Stimulated activated naive B cell treated with anti-CD40 and anti-IgM and Interleukin-4, amounts not matched to agents 10 μg/mL and 1 μg/mL and 100 μg/mL, for 72 hours (primary cell): ENCODE data around the gene SHPK.

Experiments used
- ATAC-seq, 2 donors: fragments of 150-1000 bp; cut with Tn5 transposase; replicated peaks; 2 replicates each; pipeline ENCODE4 v1.10.0; 2021; ENCODE audit warnings: moderate library complexity in 1 of 2
- DNase-seq: peaks from one replicate; pipeline ENCODE4 v3.0.0; 2021
- H3K27ac Mint-ChIP-seq: one replicate; pipeline ENCODE4 v1.8.0; 2022; ENCODE audit warnings: mild to moderate bottlenecking, mixed read lengths
- H3K27me3 Mint-ChIP-seq, 2 donors: one replicate each; pipeline ENCODE4 v1.8.0; 2022; ENCODE audit warnings: mixed read lengths in 2 of 2
- H3K36me3 Mint-ChIP-seq, 2 donors: one replicate each; pipeline ENCODE4 v1.8.0; 2022; ENCODE audit warnings: mixed read lengths in 2 of 2, mild to moderate bottlenecking in 1 of 2
- H3K4me1 Mint-ChIP-seq, 2 donors: one replicate each; pipeline ENCODE4 v1.8.0; 2022; ENCODE audit warnings: mixed read lengths in 2 of 2, mild to moderate bottlenecking in 1 of 2
- H3K4me3 Mint-ChIP-seq, 2 donors: one replicate each; pipeline ENCODE4 v1.8.0; 2022; ENCODE audit warnings: mild to moderate bottlenecking in 2 of 2, mixed read lengths in 2 of 2, moderate library complexity in 1 of 2
- H3K9me3 Mint-ChIP-seq, 2 donors: one replicate each; pipeline ENCODE4 v1.8.0; 2022; ENCODE audit warnings: mixed read lengths in 2 of 2, mild to moderate bottlenecking in 1 of 2

SHPK gene

DNA sequence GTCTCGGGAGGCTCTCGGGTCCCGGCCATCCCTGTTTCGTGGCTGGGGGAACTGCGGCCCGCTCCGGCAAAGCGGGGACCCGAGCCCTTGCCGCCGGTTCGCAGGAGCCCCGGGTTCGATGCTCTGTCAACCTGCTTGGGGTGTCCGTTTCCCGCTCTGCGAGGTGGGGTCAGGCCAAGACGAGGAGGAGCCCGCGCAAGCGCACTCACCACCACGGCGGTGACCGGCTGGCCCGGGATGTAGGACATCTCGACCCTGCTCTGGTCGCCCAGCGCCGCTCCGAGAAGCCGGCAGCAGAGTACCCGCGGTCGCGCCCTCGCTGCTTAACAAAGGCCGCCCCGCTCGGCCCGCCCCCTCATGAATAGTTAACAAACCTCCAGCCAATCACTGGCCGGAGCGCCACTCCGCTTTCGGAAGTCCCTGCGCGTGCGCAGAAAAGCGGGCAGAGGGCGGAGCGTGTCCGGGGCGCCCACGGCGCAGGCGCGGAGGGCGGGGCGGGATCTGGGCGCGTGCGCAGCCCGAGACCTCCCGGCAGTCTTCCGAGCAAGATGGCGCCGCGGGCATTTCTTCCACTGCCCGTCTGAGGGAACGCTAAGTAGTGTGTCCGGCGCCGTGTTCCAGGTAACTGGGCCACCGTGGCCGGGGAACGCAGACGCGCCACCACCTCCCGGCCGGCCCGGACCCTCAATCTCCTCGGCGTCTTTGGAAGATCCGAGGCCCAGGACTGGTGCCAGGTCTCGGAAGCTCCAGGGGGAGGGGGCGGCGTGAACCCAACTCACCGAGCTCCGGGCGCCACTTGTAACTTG, 32.4 kb upstream of the SHPK start, which contains the start of the genes EMC6 and TAX1BP3:
Gene EMC6 (plus strand): TSS at position 534 of the 806 bp plus-strand sequence. CDS start 335 bp downstream, outside the sequence.
Gene TAX1BP3 (minus strand): TSS at position 300 of the 806 bp plus-strand sequence. CDS start 52 bp downstream, at position 248.
- peak; percentile 91 to 93 for ATAC-seq
- DNase-seq: peak; percentile 99
- peak within 1 kb of the TSS; percentile 97 for H3K27ac Mint-ChIP-seq
- H3K27me3 Mint-ChIP-seq: no peaks in the 10 kb centered on the region
- H3K36me3 Mint-ChIP-seq: peaks cover 12 to 32% of the 10 kb centered on the region in 2 donors
- peak within 1 kb of the TSS; percentile 91 to 96 for H3K4me3 Mint-ChIP-seq
- no peaks in the 10 kb centered on the region for H3K9me3 Mint-ChIP-seq
- H3K4me1 Mint-ChIP-seq: peaks cover 26 to 47% of the 10 kb centered on the region in 2 donors

DNA sequence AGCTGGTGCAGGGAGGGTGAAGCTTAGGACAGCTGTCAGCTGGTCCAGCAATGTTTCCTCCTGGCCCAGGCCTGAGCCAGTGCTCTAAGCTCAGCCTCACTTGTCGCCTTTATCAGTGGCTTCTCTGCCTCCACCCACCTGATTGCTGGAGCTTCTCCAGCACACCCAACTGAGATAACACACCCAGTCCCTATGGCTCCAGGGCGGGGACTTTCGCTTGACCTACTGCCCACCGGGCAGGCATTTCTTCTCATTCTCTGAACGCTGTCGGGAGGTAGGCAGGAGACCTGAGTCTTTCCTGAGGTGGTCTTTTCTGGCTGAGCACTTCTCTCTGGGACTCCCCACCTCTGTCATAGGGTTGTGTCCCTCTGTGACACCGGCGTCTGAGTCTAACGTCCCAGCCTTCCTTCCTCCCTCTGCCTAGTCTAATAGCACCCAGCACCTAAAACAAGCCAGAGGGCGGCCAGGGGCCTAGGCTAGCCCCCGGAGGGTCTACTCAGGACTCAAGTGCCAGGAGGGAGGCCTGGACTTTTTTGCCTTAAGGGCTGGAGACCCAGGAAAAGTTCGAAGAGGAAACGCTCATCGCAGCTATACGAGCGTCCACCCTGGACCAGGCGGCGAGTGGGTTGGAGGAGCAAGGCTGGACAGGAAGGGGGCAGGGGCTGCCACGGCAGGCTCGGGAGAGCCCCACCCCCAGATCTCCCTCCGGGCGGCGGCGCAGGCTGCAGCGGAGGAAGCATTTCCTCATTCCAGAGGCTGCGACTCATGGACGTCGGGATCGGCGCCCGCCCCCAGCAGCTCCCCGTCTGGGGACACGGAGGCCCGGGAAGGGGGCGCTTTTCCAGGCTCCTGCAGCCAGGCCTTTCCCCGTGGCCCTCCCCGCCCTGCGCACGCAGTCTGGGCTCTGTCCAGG, 31.6 kb upstream of the SHPK start:
- Mint-ChIP-seq H3K4me3 (peak overlapping the region; percentile 91 to 96), H3K9me3 (no peaks in the 10 kb centered on the region), H3K27me3 (no peaks in the 10 kb centered on the region), H3K27ac (peak overlapping the region; percentile 91), H3K36me3 (peaks cover 12 to 28% of the 10 kb centered on the region in 2 donors), H3K4me1 (peaks cover 26 to 38% of the 10 kb centered on the region in 2 donors)
- DNase-seq (no peak), ATAC-seq (peak; percentile 1 to 15)

DNA sequence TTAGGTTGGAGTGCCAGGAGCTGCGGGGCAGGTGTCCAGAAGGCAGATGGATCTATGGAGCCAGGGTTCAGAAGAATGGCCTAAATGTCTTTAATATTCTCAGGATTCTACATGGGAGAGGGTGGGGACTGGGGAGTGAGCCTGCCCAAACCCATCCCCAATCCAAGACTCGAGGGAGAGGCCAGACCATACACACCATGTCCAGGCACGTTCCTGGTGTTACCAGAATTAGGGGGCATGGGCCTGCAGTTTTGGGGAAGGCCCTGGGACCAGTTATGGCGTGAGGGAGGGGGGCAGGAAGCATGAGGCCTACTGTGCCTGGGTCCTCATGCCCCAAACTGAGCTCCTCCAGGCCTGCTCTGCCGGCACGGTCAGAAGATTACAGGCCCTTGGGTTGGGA, 30.5 kb upstream of the SHPK start:
- H3K27me3 Mint-ChIP-seq: no peaks in the 10 kb centered on the region
- no peak for DNase-seq
- H3K4me1 Mint-ChIP-seq: peaks cover 21 to 38% of the 10 kb centered on the region in 2 donors
- no peaks in the 10 kb centered on the region for H3K9me3 Mint-ChIP-seq
- peaks cover 9 to 21% of the 10 kb centered on the region in 2 donors for H3K36me3 Mint-ChIP-seq
- peak overlapping the region; percentile 1 to 50 for H3K4me3 Mint-ChIP-seq
- no peak for ATAC-seq
- peak overlapping the region; percentile 49 for H3K27ac Mint-ChIP-seq

DNA sequence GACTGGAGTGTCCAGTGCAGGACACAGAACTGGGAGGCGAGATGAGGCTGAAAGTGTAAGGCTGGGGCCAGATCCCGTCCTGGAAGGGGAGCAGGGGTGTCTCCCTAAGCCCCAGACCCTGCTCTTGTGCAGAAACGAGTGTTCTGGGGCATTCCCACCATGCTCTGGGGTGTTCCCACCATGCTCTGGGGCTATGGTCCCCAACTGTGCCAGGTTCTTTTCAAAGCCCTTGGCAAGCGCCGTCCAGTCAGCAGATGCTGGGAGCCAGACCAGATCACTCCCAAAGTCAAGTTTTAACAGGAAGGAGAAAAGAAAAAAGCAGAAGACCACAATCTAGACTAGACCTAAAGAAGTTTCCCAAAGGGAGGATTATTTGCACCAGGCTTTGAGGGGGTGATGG, 29.8 kb upstream of the SHPK start:
- Mint-ChIP-seq H3K9me3 (no peaks in the 10 kb centered on the region), H3K4me3 (peak overlapping the region in 1 of 2 donors; percentile 50), H3K27ac (peak overlapping the region; percentile 74), H3K4me1 (peaks cover 20 to 38% of the 10 kb centered on the region in 2 donors), H3K27me3 (no peaks in the 10 kb centered on the region), H3K36me3 (peaks cover 12 to 25% of the 10 kb centered on the region in 2 donors)
- no peak for DNase-seq
- ATAC-seq: no peak

DNA sequence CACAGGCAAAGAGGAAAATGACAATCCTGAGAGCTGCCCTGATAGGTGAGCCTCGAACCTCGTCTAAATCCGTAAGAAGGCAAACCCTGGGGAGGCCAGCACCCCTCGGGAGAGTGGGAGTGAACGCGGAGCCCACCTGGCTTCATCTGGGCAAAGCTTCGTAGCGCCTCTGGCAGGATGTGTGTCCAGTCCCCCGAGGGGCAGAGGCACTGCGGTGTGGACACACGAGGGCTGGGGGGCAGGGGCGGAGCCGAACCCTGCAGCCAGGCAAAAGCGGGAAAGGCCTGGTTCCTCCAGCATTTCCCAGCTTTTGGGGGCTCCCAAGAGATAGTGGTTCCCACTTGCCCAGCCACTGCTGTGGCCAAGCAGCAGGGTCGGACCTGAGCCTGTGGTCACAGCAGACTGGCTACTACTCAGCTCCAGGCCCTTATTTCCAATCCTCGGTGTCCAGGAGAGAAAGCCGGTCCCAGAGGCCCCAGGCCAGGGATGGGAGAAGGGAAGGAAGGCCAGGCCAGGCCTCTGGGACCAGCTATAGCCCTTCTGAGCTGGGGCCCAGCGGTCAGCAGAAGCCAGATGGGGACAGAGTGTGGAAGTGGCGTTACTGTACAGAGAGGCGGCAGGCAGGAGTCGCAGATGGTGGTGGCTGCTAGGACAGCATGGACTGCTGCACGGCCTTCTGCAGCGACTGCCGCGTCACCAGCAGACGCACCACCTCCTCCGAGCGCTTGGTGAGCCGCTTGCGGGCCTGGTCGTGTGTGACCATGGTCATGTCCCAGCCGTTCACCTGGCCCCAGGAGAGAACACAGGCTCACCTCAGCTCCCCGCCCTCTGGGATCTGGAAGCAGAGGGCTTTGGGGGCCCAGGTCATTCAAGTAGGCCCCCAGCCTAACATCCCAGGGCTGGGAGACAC, 27.3 kb upstream of the SHPK start:
- no peak overlapping the region for H3K27ac Mint-ChIP-seq
- no peak overlapping the region for H3K4me3 Mint-ChIP-seq
- peaks cover 10 to 26% of the 10 kb centered on the region in 2 donors for H3K36me3 Mint-ChIP-seq
- H3K27me3 Mint-ChIP-seq: no peaks in the 10 kb centered on the region
- no peak for ATAC-seq
- DNase-seq: no peak
- no peaks in the 10 kb centered on the region for H3K9me3 Mint-ChIP-seq
- peaks cover 16 to 19% of the 10 kb centered on the region in 2 donors for H3K4me1 Mint-ChIP-seq

DNA sequence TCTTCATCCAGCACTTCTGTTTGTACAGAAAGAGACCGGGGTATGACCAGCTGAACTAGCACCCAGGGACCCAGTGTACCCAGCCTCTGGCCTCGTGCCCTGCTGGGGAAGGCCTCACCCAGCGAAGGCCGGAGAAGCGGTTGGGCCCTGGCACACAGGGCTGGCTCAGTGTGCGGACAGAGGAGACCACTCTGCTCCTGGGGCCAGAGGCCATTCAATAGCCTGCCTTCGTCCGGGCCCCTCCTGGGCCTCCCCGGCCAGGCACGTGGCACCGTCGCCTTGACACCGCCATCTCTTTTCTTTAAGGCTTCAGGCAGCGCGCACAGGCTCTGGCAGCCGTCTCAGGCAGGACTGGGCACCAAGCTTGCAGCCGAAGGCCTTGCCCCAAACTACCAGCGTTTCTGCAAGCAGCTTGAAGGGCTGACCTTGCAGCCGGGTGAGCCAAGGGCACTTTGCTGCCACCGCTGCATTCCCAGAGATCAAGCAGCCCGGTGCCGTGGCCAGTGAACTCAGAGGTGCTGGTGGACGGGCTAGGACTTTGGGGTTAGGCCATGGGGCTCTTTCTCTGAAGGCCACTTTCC, 24.4 kb upstream of the SHPK start:
- Mint-ChIP-seq H3K27ac (no peak overlapping the region), H3K4me1 (peaks cover 0 to 4% of the 10 kb centered on the region in 2 donors), H3K27me3 (no peaks in the 10 kb centered on the region), H3K36me3 (peaks cover 19 to 38% of the 10 kb centered on the region in 2 donors), H3K9me3 (no peaks in the 10 kb centered on the region), H3K4me3 (no peak overlapping the region)
- no peak for ATAC-seq
- no peak for DNase-seq

DNA sequence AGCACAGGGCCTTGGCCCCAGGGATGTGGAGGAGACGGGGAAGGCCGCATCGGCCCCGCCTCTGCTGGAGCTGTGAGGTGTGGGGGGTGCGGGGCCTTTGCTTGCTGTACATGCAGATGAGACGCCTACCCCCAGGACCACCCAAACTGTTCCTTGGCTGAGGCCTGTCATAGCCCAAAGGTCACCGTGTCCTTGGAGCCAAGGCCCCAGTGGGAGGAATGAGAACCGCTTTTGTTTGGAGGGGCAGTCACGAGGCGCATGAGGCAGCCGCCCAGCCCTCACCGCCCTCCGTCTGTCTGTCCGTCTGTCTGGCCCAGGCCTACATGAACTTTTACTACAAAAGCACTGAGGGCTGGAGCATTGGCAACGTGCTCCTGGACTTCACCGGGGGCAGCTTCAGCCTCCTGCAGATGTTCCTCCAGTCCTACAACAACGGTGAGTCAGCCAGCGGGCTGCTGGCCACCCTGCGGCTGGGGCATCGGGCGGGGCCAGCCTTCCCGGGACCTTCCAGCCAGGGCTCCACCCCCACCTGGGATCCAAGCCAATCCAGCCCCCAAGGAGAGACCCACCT, 23.6 kb upstream of the SHPK start:
- Mint-ChIP-seq H3K27me3 (no peaks in the 10 kb centered on the region), H3K4me1 (peaks cover 0 to 4% of the 10 kb centered on the region in 2 donors), H3K36me3 (peaks cover 17 to 38% of the 10 kb centered on the region in 2 donors), H3K4me3 (no peak overlapping the region), H3K27ac (no peak overlapping the region), H3K9me3 (no peaks in the 10 kb centered on the region)
- no peak for DNase-seq
- ATAC-seq: no peak

DNA sequence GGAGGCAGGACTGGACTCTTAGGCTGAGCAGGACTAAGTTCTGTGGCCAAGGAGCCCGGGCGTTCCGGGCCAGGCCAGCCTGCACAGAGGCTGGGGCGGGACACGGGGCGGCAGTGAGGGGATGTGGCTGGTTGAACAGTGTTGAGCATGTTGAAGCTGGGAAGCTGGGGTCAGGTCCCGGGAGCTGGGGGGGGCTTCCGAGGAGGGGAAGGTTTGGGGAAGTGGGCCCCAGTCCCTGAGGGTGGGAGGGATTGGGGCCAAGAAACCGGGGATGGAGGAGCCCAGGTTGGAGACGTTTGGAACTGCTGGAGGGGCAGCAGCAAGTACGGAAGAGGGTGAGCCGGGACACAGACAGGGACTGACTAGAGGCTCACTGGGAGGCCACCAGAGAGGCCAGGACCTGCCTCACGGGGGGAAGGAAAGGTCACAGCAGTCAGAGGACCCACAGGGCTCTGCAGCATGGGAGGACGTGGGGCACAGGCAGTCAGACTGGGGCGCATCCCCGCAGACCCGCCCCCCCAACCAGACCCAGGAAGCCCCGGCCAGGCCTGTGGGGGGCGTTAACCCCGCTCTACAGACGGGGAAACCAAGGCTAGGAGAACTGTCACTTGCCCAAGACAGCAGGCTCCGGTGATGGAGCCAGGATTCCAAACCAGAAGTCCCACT, 22.9 kb upstream of the SHPK start:
- DNase-seq (no peak), ATAC-seq (no peak)
- no peaks in the 10 kb centered on the region for H3K9me3 Mint-ChIP-seq
- H3K36me3 Mint-ChIP-seq: peaks cover 14 to 33% of the 10 kb centered on the region in 2 donors
- H3K4me3 Mint-ChIP-seq: no peak overlapping the region
- peaks cover 0 to 3% of the 10 kb centered on the region in 2 donors for H3K4me1 Mint-ChIP-seq
- H3K27me3 Mint-ChIP-seq: no peaks in the 10 kb centered on the region
- H3K27ac Mint-ChIP-seq: no peak overlapping the region

DNA sequence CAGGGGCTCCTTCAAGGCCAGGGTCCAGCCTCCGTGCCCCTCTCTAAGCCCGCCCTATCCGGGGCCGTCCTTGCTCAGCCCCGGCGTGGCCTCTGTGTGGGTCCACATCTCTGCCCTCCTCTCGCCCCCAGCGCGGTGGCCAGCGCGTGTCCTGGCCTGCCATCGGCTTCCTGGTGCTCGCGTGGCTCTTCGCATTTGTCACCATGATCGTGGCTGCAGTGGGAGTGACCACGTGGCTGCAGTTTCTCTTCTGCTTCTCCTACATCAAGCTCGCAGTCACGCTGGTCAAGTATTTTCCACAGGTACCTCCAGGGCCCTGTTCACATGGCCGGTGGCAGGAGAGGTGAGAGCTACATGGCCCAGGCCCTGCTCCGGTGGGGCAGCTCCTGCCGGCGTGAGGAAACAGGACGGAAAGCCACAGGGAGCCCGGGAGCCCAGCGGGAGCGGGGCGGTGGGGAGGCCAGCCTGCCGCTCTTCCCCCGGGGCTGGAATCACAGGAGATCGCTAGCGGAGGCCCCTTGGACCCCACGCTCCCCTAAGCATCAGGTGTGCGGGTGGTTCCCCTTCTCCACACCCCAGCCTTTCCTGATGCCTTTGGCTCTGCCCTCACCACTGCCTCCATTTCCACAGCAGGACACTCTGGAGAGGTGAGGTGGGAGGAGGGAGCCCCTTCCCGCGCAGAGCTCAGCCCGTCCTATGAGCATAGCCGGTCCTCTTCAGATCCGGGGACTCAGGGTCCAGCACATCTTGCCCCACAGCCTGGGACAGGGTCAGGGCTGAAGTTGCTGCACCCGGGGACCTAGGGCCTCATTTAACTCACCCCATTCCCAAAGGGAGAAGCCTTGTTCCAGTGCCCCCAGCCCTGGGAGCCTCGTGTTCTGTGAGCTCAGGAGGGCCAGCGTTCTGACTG, 22.1 kb upstream of the SHPK start:
- Mint-ChIP-seq H3K4me1 (peaks cover 0 to 3% of the 10 kb centered on the region in 2 donors), H3K27me3 (no peaks in the 10 kb centered on the region), H3K9me3 (no peaks in the 10 kb centered on the region), H3K36me3 (peaks cover 18 to 41% of the 10 kb centered on the region in 2 donors), H3K4me3 (no peak overlapping the region), H3K27ac (peak overlapping the region; percentile 31)
- DNase-seq (no peak), ATAC-seq (peak in 1 of 2 donors; percentile 10)

DNA sequence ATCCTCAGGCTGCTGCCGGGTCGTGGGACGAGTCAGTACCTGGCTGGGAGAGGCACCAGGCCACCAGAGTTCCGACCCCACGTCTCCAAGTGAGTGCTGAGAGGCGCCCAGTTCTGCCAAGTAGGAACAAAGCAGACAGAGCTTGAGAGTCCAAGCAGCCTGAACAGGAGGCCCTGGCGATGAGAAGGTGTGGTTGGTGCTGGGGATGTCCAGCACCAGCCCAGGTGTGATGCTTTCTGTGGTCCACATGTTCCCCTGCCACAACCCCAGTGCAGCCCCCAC, 21.5 kb upstream of the SHPK start:
- H3K36me3 Mint-ChIP-seq: peaks cover 18 to 41% of the 10 kb centered on the region in 2 donors
- H3K9me3 Mint-ChIP-seq: no peaks in the 10 kb centered on the region
- H3K27ac Mint-ChIP-seq: no peak overlapping the region
- DNase-seq (no peak), ATAC-seq (peak in 1 of 2 donors; percentile 8)
- H3K4me1 Mint-ChIP-seq: peaks cover 0 to 3% of the 10 kb centered on the region in 2 donors
- no peak overlapping the region for H3K4me3 Mint-ChIP-seq
- H3K27me3 Mint-ChIP-seq: no peaks in the 10 kb centered on the region

DNA sequence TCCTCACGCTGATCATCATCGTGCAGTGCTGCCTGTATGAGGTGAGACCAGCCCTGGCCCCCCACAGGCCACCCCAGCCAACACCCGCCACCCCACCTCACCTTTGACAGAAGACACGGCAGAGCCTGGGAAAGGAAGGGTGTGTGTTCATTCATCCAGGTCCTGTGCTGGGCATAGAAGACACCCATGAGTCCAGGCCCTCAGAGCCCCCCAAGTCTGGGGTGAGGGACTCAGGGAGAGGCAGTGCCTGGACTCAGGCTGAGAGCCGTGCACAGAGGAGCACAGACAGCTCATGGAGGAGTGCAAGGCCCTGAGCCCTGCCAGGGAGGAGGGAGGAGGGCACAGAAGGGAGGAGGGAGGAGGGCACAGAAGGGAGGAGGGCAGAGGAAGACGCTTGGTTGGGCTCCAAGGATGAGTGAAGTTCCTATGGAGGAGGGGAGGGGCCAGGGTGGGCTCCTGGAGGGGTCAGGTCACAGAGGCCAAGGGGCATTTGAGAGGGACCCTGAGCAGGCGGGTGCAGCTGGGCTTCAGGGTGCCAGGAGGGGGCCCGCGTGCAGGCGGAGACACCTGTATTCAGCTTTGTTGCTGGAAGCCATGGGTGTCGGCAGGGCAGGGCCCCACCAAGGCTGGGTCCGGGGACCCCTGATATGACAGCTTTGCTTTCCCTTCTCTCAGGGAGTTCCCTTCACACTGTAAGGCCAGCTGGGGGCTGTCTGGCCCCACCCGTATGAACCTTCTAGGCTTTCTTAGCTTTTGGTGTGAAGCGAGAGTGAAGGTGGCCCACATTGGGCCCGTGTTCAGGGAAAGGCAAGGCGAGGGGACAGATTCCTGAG, 20.9 kb upstream of the SHPK start:
- H3K4me3 Mint-ChIP-seq: no peak overlapping the region
- no peaks in the 10 kb centered on the region for H3K27me3 Mint-ChIP-seq
- no peaks in the 10 kb centered on the region for H3K9me3 Mint-ChIP-seq
- peaks cover 18 to 41% of the 10 kb centered on the region in 2 donors for H3K36me3 Mint-ChIP-seq
- ATAC-seq (no peak), DNase-seq (no peak)
- peak overlapping the region; percentile 59 for H3K27ac Mint-ChIP-seq
- H3K4me1 Mint-ChIP-seq: peaks cover 0 to 3% of the 10 kb centered on the region in 2 donors
